Stomach (tissue), 19 donors: ENCODE results near the gene PLCG2. TPM values are rescaled to one million over a fixed set of nuclear protein-coding genes. Genes with fewer than 3 reads are reported as not detected.

Experiments
- DNase-seq, 2 donors: peaks; one replicate each; pipeline versions ENCODE4 v3.0.0 to v3.0.0-alpha.2; 2013 to 2019
- H3K27ac ChIP-seq, 5 donors: fragments of 200-600 bp in 4 of 5; sonication (generic) in 4 of 5; one replicate each; pipeline ENCODE4 v1.5.1; 2013 to 2019; ENCODE audit warnings: mild to moderate bottlenecking in 1 of 5, moderate library complexity in 1 of 5
- H3K27me3 ChIP-seq, 3 donors: fragments of 200-600 bp; sonication (generic); one replicate each; pipeline ENCODE4 v1.5.1; 2017 to 2019; ENCODE audit warnings: mixed run types in 1 of 3
- H3K36me3 ChIP-seq, 4 donors: fragments of 200-600 bp; sonication (generic); 1 replicate in 3 of 4; 2 replicates in 1 of 4; pipeline ENCODE4 v1.5.1; 2016 to 2019
- H3K4me1 ChIP-seq, 4 donors: fragments of 200-600 bp; sonication (generic); one replicate each; pipeline ENCODE4 v1.5.1; 2016 to 2019
- H3K4me3 ChIP-seq, 4 donors: fragments of 200-600 bp; sonication (generic) in 3 of 4; one replicate each; pipeline ENCODE4 v1.5.1; 2016 to 2019; ENCODE audit warnings: mild to moderate bottlenecking in 1 of 4
- H3K9me3 ChIP-seq, 4 donors: fragments of 200-600 bp; sonication (generic); one replicate each; pipeline ENCODE4 v1.5.1; 2016 to 2019
- CTCF ChIP-seq, 7 experiments: fragments of 450-650 bp in 4 of 7; fragments of 200-600 bp in 3 of 7; sonication (generic) in 3 of 7; IDR thresholded peaks; one replicate each; pipeline ENCODE4 v1.5.1; 2016 to 2019; ENCODE audit warnings: antibody characterized with exemption in 7 of 7, control low read depth in 2 of 7, mild to moderate bottlenecking in 1 of 7
- EP300 ChIP-seq: sonication (generic); formaldehyde crosslinking; IDR thresholded peaks from one replicate; pipeline ENCODE4 v1.6.1; 2017; ENCODE audit warnings: antibody characterized with exemption
- POLR2A ChIP-seq, 4 donors: fragments of 450-650 bp; IDR thresholded peaks; one replicate each; pipeline ENCODE4 v1.6.1; 2016; ENCODE audit warnings: antibody characterized with exemption in 4 of 4, control low read depth in 2 of 4, mild to moderate bottlenecking in 1 of 4, moderate library complexity in 1 of 4
- POLR2AphosphoS5 ChIP-seq, 3 donors: sonication (generic); formaldehyde crosslinking; IDR thresholded peaks; one replicate each; pipeline ENCODE4 v1.6.1; 2016; ENCODE audit warnings: antibody characterized with exemption in 3 of 3
- WGBS, 5 donors: extraction: QIAGEN DNeasy Blood & Tissue Kit in 3 of 5; methylation state at CpG; one replicate each; pipeline versions ENCODE4 v1.1.5 to v1.1.7; 2013 to 2018; 5-methylcytosine and 5-hydroxymethylcytosine counted together
- intact Hi-C: fragments of 100-400 bp; cut with DNase I; formaldehyde crosslinking; loops from one replicate; pipeline ENCODE4 v1.15.1; 2023; ENCODE audit warnings: low total_unique reads
- long read RNA-seq, 10 donors: transcript quantifications; one replicate each; lab custom pipeline, GENCODE V29; 2026
- polyA plus RNA-seq, 3 donors: library from polyadenylated mRNA; stranded (reverse); fragments of 200-250 nt; gene quantifications; one replicate each; pipeline ENCODE4 v1.2.3, GENCODE V29; 2013
- total RNA-seq, 5 donors: library from RNA; depleted of rRNA; stranded (reverse); fragments of >200 nt; gene quantifications; one replicate each; pipeline versions ENCODE4 v1.1.0 to v1.2.3, GENCODE V29; 2014 to 2016
- donor health status: healthy with polysubstance abuse.
- donor health status: Bipolar disorder and iron deficiency.
- donor health status: healthy.

PLCG2 gene
- total RNA-seq = 10 to 100 TPM in 4 of 5 donors, 1 to 10 TPM in 1; 8.1 to 68.5 (median 14.6) TPM
- 1 to 10 TPM in 2 of 3 donors, under 1 TPM in 1; 0.87 to 4.1 (median 2.0) TPM for polyA plus RNA-seq
- long read RNA-seq, donor 1 = 0 reads
- long read RNA-seq, donor 2 = 0 reads
- long read RNA-seq, donor 3 = 0 reads
- long read RNA-seq, donor 4 = 0 reads
- long read RNA-seq, donor 5 = 0 reads
- long read RNA-seq, donor 6 = 0 reads
- long read RNA-seq, donor 7 = 0 reads
- long read RNA-seq, donor 8, full-length matches to known transcripts = 1 of 1 reads
- long read RNA-seq, donor 8, partial matches to known transcripts = 0 of 1 reads
- long read RNA-seq, donor 8, other reads (novel, unspliced or antisense) = 0 of 1 reads
- long read RNA-seq, donor 9, partial matches to known transcripts = 0 of 1 reads
- long read RNA-seq, donor 9, other reads (novel, unspliced or antisense) = 0 of 1 reads
- long read RNA-seq, donor 10 = 0 reads

GRCh38 chr16:81778861-81779535 lies at the start of gene PLCG2:
Gene PLCG2, plus strand, starts transcription at chr16:81779291. Its CDS starts 6,699 bp downstream, at chr16:81785990.
- H3K4me1 ChIP-seq = peaks cover 8 to 28% (median 20%) of the 10 kb centered on the region in 4 donors
- H3K4me3 ChIP-seq = peak within 1 kb of the TSS; percentile 64 to 84 (median 74)
- intact Hi-C loops = no loop called here
- H3K27ac ChIP-seq = peak within 1 kb of the TSS; percentile 34 to 88 (median 74)
- no peaks in the 10 kb centered on the region for H3K36me3 ChIP-seq
- H3K9me3 ChIP-seq = no peaks in the 10 kb centered on the region
- WGBS, 5 donors = 0 to 3% (median 1%) methylated on average over 14 to 77 of the region's 78 CpGs
- DNase-seq = peak; percentile 82 to 92
- peaks cover 0 to 44% (median 15%) of the 10 kb centered on the region in 3 donors for H3K27me3 ChIP-seq
- TF ChIP-seq CTCF (IDR thresholded peaks at IDR 0.05) (no peak), POLR2AphosphoS5 (IDR thresholded peaks at IDR 0.05) (peak in 2 of 3 donors; percentile 17 to 61)

DNA sequence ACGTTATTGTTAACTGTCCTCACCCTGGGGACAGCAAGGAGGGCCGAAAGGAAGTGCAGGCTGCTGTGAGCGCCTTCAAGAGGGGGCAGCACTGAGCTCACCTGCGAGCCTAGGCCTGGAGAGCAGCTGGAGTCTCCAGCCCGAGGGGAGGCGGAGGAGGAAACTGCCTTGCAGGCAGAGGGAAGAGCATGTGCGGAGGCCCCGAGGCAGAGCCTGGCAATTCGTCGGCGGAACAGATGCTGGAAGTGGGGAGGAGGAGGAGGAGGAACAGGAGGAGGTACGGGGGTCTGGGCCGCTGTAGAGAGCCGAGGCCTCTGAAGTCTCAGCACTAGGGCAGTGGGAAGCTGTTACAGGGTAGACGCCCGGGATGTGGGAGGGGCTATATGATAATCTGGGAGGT lies 49.6 kb upstream of the PLCG2 start:
- intact Hi-C loops = loop anchor here (10.0 kb wide), 2 partner anchors 115 to 325 kb away; no protein-coding TSS in a partner anchor

DNA sequence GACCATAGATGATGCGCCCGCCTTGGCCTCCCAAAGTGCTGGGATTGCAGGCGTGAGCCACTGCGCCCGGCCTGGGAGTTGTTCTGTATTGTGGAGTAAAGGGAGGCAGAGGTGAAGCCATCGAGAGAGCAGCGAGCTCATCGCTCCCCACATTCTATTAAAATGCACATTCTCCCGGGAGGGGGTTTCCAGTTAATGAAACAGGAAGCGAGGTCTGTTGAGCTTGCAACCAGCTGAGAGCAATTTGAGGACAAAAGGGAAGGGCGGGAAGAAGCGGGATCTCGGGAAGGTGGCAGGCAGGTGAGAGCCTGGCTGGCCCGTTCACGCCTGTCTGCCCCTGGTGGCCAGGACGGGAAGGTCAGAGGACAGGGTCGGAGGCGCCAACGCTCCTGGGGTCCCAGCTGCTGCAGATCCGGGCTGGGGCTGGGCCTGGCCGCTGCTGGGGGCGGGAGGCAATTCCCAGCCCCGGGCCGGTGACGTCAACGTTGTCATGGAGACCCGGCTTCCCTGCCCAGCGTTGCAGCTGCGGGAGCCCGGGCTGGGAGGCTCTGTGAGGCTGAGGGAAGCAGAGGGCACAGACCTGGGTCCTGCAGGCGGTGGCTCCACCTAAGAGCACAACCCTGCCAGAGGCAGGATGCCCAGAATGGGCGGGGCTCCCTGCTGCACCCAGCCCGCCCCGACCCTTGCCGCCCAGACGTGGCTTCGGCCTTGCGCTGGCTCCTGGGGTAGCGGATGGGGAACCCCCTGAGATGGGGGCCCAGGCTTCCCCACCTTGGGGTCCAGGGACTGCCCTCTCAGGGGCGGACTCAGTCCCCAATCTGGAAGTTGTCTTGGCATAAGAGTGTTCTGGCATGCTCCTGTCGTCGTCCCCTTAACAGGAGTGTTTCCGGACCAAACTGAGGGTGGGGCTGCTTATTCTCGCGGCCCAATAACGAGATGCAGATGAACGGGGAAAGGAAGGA lies 48.7 kb upstream of the PLCG2 start:
- WGBS, 5 donors = 9 to 14% (median 10%) methylated on average over 37 to 47 of the region's 47 CpGs
- Histone ChIP-seq H3K4me3 (peak overlapping the region; percentile 40 to 44 (median 42)), H3K27me3 (no peaks in the 10 kb centered on the region), H3K9me3 (no peaks in the 10 kb centered on the region), H3K4me1 (peaks cover 12 to 19% (median 16%) of the 10 kb centered on the region in 4 donors), H3K36me3 (no peaks in the 10 kb centered on the region), H3K27ac (peak overlapping the region; percentile 28 to 79 (median 76))
- DNase-seq = peak; percentile 89 to 96
- intact Hi-C loops = loop anchor here (5.0 kb wide), 1 partner anchor 368 kb away; no protein-coding TSS in a partner anchor
- no peak for TF ChIP-seq POLR2A (IDR thresholded peaks at IDR 0.05)
- TF ChIP-seq POLR2AphosphoS5 (IDR thresholded peaks at IDR 0.05) = peak in 2 of 3 donors; percentile 28
- peak in 5 of 7 experiments; percentile 38 to 68 (median 64) for TF ChIP-seq CTCF (IDR thresholded peaks at IDR 0.05)

More for the DNA sequence above, 49.6 kb upstream of the PLCG2 start:
- Histone ChIP-seq H3K27ac (peak overlapping the region in 2 of 5 donors; percentile 11 to 76), H3K27me3 (no peaks in the 10 kb centered on the region), H3K9me3 (no peaks in the 10 kb centered on the region), H3K4me1 (peaks cover 12 to 19% (median 16%) of the 10 kb centered on the region in 4 donors), H3K36me3 (no peaks in the 10 kb centered on the region), H3K4me3 (no peak overlapping the region)
- no peak for DNase-seq
- 83 to 91% (median 89%) methylated on average over 16 of the region's 16 CpGs for WGBS, 5 donors
- TF ChIP-seq POLR2AphosphoS5 (IDR thresholded peaks at IDR 0.05) = no peak
- no peak for TF ChIP-seq EP300
- no peak for TF ChIP-seq POLR2A (IDR thresholded peaks at IDR 0.05)
- TF ChIP-seq CTCF (IDR thresholded peaks at IDR 0.05) = no peak
